Retinal pigment epithelial cell (primary cell): ENCODE results near the gene MGP.

Experiments
- DNase-seq: peaks from one replicate; pipeline ENCODE4 v3.0.0-alpha.2; 2010; ENCODE audit warnings: low read depth
- H3K4me3 ChIP-seq: 2 replicates; pipeline ENCODE4 v1.5.1; 2011; ENCODE audit warnings: mild to moderate bottlenecking, low read length, control low read depth, moderate library complexity
- TF ChIP-seq, protein P1 (sequence below): conservative IDR thresholded peaks from 2 replicates; pipeline ENCODE4 v1.5.1; 2011; ENCODE audit warnings: low read depth, low read length, control low read depth, inconsistent platforms

Gene MGP

DNA sequence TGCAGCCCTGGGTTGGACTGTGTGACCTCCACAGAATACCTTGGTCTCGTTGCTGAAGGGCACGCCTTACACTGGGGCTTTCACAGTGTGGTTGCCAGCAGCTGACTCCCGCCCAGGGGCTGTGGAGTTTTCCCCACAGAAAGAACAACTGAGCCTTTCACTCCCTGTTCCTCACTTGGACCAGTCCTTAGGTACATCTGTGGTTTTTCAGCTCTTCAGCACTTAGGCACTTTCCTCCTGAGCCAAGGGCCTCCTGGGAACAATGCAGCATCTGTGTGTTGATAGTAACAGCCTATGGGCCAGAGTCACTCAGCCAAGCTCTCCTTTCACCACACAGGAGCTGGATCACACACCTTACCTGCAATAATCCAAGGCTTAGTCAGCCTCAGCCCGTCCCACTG, 27.7 kb upstream of the MGP start:
- DNase-seq: no peak
- H3K4me3 ChIP-seq: no peak overlapping the region
- TF ChIP-seq, protein P1, sequence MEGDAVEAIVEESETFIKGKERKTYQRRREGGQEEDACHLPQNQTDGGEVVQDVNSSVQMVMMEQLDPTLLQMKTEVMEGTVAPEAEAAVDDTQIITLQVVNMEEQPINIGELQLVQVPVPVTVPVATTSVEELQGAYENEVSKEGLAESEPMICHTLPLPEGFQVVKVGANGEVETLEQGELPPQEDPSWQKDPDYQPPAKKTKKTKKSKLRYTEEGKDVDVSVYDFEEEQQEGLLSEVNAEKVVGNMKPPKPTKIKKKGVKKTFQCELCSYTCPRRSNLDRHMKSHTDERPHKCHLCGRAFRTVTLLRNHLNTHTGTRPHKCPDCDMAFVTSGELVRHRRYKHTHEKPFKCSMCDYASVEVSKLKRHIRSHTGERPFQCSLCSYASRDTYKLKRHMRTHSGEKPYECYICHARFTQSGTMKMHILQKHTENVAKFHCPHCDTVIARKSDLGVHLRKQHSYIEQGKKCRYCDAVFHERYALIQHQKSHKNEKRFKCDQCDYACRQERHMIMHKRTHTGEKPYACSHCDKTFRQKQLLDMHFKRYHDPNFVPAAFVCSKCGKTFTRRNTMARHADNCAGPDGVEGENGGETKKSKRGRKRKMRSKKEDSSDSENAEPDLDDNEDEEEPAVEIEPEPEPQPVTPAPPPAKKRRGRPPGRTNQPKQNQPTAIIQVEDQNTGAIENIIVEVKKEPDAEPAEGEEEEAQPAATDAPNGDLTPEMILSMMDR: no peak

DNA sequence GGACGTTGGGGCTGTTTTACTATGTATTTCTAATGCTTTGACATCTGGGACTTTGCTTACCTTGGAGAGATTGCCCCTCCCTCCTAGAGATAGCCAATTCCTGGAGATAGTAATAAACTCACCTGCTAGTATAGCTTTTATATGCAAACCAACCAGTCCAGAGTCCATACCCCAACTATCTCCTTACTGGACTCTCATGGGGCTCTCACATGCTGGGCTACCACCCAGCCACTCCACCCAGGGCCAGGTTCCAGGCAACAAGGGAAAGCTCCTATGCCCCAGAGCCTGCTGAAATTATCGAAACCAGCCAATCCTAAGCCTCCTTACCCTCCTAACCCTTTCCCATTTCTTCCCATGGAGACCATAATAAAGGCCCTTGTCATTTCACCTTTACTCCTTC, 25.5 kb upstream of the MGP start:
- no peak for DNase-seq
- TF ChIP-seq, protein P1: no peak
- H3K4me3 ChIP-seq: no peak overlapping the region

DNA sequence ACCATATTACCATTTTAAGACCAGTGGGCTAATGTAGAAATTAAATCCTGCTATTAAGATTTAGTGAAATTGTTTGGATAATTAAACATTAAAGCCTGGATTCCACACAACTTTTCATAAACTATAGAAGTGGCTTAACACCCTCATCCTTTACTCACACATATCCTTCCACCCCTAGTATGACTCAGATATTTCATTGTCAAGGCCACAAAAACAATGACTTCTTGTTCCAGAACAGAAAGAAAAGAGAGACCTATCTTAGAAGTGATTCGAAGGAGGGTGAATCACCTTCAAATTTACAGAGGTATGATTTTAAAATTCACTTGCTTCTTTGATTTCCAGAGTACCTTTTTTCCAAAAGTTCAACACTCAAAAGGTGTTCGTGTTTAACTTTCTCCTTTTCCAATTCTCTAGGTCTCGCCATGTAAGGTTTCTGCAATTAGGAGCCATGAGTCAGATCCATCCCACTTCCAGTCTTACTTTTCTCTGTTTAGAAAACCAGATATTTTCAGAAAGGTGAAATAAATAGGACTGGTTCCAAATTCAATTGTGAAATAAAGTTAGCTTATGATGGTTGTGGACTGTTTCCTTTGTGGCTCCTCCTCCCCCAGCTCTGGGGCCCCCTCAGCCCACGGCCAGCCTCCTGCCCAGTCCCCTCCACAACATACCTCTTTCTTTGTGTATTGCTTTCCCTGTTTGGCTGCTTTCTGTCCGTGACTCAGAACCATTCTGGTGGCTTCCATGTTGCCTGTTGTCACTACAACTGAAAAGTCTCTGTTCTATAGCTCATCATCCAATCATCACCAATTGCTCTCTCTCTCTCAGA, 24.6 kb upstream of the MGP start:
- TF ChIP-seq, protein P1: no peak
- peak; percentile 23 for DNase-seq
- H3K4me3 ChIP-seq: no peak overlapping the region

DNA sequence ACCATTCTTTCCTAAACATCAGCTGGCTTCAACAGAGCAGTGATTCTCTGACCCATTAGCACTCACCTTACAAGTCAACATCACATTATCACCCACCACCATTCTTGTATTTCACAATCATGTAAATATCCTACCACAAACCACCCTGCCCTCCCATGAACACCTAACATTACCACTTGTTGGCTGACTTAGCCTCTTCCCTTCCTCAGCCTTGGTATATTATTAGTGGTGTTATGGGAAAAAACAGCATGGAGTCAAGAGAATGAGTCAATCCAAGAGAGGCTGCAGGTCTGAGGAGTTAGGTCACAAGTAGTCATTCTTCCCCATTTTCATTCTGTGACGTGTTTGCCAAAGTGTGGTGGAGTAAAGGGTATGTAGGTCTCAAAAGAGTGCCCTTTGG, 22.3 kb upstream of the MGP start:
- H3K4me3 ChIP-seq: no peak overlapping the region
- no peak for DNase-seq
- TF ChIP-seq, protein P1: no peak

DNA sequence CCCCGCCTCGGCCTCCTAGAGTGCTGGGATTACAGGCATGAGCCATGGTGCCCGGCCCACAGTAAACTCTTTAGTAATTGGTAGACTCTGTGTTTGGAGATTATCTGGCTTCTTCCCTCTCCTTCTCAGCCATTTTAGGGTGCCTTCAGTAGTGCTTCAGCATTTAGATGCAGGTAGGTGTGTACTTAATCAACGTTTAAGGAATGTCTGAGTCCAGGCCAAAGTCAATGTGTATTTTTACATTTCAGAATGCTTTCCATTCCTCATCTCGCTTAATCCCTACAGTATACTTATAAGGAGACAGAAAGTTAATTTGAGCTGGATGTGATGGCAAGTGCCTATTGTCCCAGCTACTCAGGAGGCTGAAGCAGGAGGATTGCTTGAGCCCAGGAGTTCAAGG, 20.5 kb upstream of the MGP start:
- H3K4me3 ChIP-seq: no peak overlapping the region
- TF ChIP-seq, protein P1: no peak

DNA sequence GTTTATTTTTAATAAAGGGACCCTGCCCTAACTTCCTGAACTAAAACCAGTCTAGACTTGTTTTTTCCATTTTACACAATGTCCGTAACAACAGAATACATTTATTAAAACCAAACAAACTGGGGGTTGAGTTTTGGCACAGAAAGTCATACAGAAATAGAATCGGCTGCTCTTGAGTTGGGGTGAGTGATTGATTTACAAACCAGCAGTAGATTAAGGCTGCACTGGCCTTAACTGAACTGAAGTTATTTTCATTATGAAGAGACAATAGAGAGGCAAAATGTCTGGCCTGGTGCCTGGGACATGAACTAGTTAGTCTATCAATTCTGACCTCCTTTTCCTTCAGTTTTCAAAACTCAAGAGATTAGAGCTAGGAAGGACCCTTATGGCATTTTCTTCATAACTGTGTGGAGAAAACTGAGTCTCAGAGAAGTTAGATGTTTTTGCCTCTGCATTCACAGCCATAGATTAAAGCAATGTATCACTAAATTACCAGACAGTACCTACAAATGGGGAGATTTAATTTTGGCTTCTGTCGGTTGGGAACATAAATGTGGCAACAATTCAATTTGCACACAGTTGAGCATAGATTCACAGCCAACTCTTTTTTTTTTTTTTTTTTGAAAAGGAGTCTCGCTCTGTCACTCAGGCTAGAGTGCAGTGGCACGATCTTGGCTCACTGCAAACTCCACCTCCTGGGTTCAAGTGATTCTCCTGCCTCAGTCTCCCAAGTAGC, 19.8 kb upstream of the MGP start:
- H3K4me3 ChIP-seq: no peak overlapping the region
- TF ChIP-seq, protein P1: no peak
- DNase-seq: no peak

More for the DNA sequence above, 20.5 kb upstream of the MGP start:
- no peak for DNase-seq
